Caco-2 (cell line): ENCODE data around the gene COX15. TPM values are rescaled to one million over a fixed set of nuclear protein-coding genes. Genes with fewer than 3 reads are reported as not detected.

Experiments
- Bru-seq: library from RNA; stranded (reverse); fragments of 400-500 nt; gene quantifications from one replicate; lab custom pipeline; 2021; lab: Mats Ljungman, UMichigan
- BruChase-seq, 2 experiments: library from RNA; stranded (reverse); fragments of 400-500 nt; gene quantifications; one replicate each; lab custom pipeline; 2021; lab: Mats Ljungman, UMichigan
- BruUV-seq: library from RNA; stranded (reverse); fragments of 400-500 nt; replicated peaks from 2 replicates; lab custom pipeline; 2021; lab: Mats Ljungman, UMichigan
- CTCF ChIA-PET: fragments of 300-600 bp; sonication (Branson Sonifier 250); formaldehyde crosslinking; loops from one replicate; lab custom pipeline; 2022; ENCODE audit warnings: antibody characterized with exemption; lab: Charles Lee
- POLR2A ChIA-PET: fragments of 300-600 bp; sonication (Branson Sonifier 250); formaldehyde crosslinking; loops from one replicate; lab custom pipeline; 2022; ENCODE audit warnings: antibody characterized with exemption; lab: Charles Lee
- DNase-seq, 2 experiments: peaks; one replicate each; pipeline versions ENCODE4 v3.0.0 to v3.0.0-alpha.2; 2020 to 2022
- H3K27me3 ChIP-seq: replicated peaks from 2 replicates; pipeline ENCODE4 v1.6.0; 2011; ENCODE audit warnings: low read length; ENCODE audit not compliant: control insufficient read depth, insufficient read depth
- H3K36me3 ChIP-seq: 2 replicates; pipeline ENCODE4 v1.5.1; 2011; ENCODE audit warnings: low read length; ENCODE audit not compliant: control insufficient read depth, insufficient read depth
- H3K4me1 ChIP-seq: fragments of 250-450 bp; sonication (Bioruptor Pico); 2 replicates; pipeline ENCODE4 v1.5.1; 2020; ENCODE audit warnings: mild to moderate bottlenecking
- H3K4me3 ChIP-seq: 2 replicates; pipeline ENCODE4 v1.5.1; 2011; ENCODE audit warnings: low read depth, mild to moderate bottlenecking, control low read depth, low read length
- H3K9me3 ChIP-seq: fragments of 250-450 bp; sonication (Bioruptor Pico); 2 replicates; pipeline ENCODE4 v1.5.1; 2020; ENCODE audit warnings: mild to moderate bottlenecking, moderate library complexity
- H3K27ac Mint-ChIP-seq: one replicate; pipeline ENCODE4 v1.8.0; 2022; ENCODE audit warnings: mixed read lengths; ENCODE audit not compliant: unreplicated experiment
- H3K27me3 Mint-ChIP-seq: one replicate; pipeline ENCODE4 v1.8.0; 2022; ENCODE audit warnings: mixed read lengths; ENCODE audit not compliant: insufficient read depth, unreplicated experiment
- H3K36me3 Mint-ChIP-seq: one replicate; pipeline ENCODE4 v1.8.0; 2022; ENCODE audit warnings: mild to moderate bottlenecking, mixed read lengths; ENCODE audit not compliant: insufficient read depth, unreplicated experiment
- H3K4me1 Mint-ChIP-seq: one replicate; pipeline ENCODE4 v1.8.0; 2022; ENCODE audit warnings: low read depth, mixed read lengths; ENCODE audit not compliant: unreplicated experiment
- H3K4me3 Mint-ChIP-seq: one replicate; pipeline ENCODE4 v1.8.0; 2022; ENCODE audit warnings: mild to moderate bottlenecking, moderate library complexity, mixed read lengths; ENCODE audit not compliant: unreplicated experiment
- H3K9me3 Mint-ChIP-seq: one replicate; pipeline ENCODE4 v1.8.0; 2022; ENCODE audit warnings: mixed read lengths; ENCODE audit not compliant: unreplicated experiment
- intact Hi-C: fragments of 100-400 bp; cut with micrococcal nuclease; formaldehyde crosslinking; loops from one replicate; pipeline ENCODE4 v1.10.0; 2022; ENCODE audit not compliant: unreplicated experiment
- long read RNA-seq: library from polyadenylated mRNA; stranded (forward); transcript quantifications from one replicate; pipeline ENCODE4 v2.0.0, GENCODE V29; 2022
- total RNA-seq: library from RNA; stranded (reverse); gene quantifications from 2 replicates; pipeline ENCODE4 v1.2.3, GENCODE V29; 2022
- TF ChIP-seq, protein P1 (sequence below), 2 experiments: fragments of 200-600 bp in 1 of 2; IDR thresholded peaks; 1 replicate in 1 of 2; 2 replicates in 1 of 2; pipeline versions ENCODE4 v1.5.1 to v1.8.0; 2011 to 2022; ENCODE audit warnings: antibody characterized with exemption in 1 of 2, control low read depth in 1 of 2, inconsistent platforms in 1 of 2, low read depth in 1 of 2, low read length in 1 of 2, mild to moderate bottlenecking in 1 of 2, moderate library complexity in 1 of 2; ENCODE audit not compliant: insufficient read depth in 1 of 2, severe bottlenecking in 1 of 2, unreplicated experiment in 1 of 2

The COX15 gene
- 47.6 and 50.2 TPM in 2 replicates for total RNA-seq
- percentile 83 among the genes with signal in this experiment for Bru-seq, nascent RNA
- BruChase-seq, experiment 1, labeled RNA remaining after a 2-hour chase, result percentile 96 among the genes with signal in this experiment
- percentile 98 among the genes with signal in this experiment for BruChase-seq, experiment 2, labeled RNA remaining after a 6-hour chase
- long read RNA-seq, transcript COX15-201 (9 exons, 2,356 nt), result major isoform, 54 of 82 reads
- long read RNA-seq, partial matches to known transcripts, result 5 of 82 reads
- long read RNA-seq, other reads (novel, unspliced or antisense), result 20 of 82 reads

DNA sequence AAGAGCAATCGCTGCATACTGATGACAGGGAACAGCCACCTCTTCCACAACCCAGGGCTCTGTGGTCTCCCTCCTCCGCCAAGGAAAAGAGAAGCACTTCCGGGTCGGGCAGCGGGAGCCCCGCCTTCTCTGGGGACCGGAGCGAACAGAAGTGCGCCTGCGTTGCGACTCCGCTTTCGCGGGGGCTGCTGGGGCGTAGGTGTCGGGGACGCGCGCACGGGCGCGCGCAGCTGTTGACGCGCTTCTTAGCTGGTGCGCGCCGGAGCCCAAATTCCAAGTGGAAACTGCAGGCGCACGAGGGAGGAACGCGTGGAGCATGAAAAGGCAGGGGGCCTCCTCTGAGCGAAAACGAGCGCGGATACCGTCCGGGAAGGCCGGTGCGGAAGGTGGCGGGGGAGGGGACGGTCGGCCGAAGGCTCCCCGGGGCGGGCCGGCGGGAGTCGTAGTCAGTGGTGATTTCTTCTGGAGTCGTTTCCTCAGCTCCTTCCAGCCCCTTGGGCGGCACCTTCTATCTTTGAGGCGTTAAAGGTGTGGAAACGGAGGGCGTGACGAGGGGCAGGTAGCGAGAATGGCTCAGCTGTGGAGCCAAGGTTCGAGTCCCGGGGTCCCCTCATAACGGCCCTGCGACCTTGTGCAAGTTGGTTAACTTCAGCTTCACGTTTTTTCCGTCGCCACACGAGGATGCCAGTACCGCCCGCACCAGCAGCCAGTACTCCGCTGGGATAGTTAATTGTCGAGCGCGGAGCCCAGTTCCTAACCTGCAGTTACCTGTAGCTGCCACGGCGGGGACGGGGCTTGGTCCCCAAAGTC lies at the start of gene COX15, which contains the start of gene CUTC:
TSS of gene COX15 (minus strand) at position 95 of the 810 bp plus-strand sequence. CDS start at position 17, 78 bp downstream.
TSS of gene CUTC (plus strand) at position 202 of the 810 bp plus-strand sequence. CDS start at position 317, 115 bp downstream.
- TF ChIP-seq, protein P1, sequence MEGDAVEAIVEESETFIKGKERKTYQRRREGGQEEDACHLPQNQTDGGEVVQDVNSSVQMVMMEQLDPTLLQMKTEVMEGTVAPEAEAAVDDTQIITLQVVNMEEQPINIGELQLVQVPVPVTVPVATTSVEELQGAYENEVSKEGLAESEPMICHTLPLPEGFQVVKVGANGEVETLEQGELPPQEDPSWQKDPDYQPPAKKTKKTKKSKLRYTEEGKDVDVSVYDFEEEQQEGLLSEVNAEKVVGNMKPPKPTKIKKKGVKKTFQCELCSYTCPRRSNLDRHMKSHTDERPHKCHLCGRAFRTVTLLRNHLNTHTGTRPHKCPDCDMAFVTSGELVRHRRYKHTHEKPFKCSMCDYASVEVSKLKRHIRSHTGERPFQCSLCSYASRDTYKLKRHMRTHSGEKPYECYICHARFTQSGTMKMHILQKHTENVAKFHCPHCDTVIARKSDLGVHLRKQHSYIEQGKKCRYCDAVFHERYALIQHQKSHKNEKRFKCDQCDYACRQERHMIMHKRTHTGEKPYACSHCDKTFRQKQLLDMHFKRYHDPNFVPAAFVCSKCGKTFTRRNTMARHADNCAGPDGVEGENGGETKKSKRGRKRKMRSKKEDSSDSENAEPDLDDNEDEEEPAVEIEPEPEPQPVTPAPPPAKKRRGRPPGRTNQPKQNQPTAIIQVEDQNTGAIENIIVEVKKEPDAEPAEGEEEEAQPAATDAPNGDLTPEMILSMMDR (IDR thresholded peaks at IDR 0.05; ENCODE audit: insufficient read depth in 1 of 2, low read depth in 1 of 2, low read length in 1 of 2, severe bottlenecking in 1 of 2, unreplicated experiment in 1 of 2), result peak; percentile 61 to 69
- H3K4me1 ChIP-seq, result no peaks in the 10 kb centered on the region; the same call in 1 of the 2 replicates
- H3K4me3 ChIP-seq, result peak within 1 kb of the TSS; percentile 98
- no peaks in the 10 kb centered on the region for H3K36me3 ChIP-seq
- peaks cover 59% of the 10 kb centered on the region for H3K36me3 Mint-ChIP-seq
- H3K4me1 Mint-ChIP-seq, result peaks cover 13% of the 10 kb centered on the region
- H3K9me3 Mint-ChIP-seq, result no peaks in the 10 kb centered on the region
- TSS peak; percentile 74 for BruUV-seq
- H3K9me3 ChIP-seq, result no peaks in the 10 kb centered on the region
- H3K27me3 ChIP-seq, result no peaks in the 10 kb centered on the region
- POLR2A ChIA-PET, result interaction anchor here (0.5 to 2.0 kb wide), 24 partner anchors 10 to 1856 kb away, joined by 3 to 27 read pairs (median 6); partner anchors contain the start of genes ABCC2, DPCD, ENTPD7 and GOT1
- H3K27me3 Mint-ChIP-seq, result no peaks in the 10 kb centered on the region
- H3K4me3 Mint-ChIP-seq, result peak within 1 kb of the TSS; percentile 96
- CTCF ChIA-PET, result interaction anchor here (0.6 to 2.0 kb wide), 13 partner anchors 16 to 313 kb away, joined by 3 to 9 read pairs (median 5); partner anchors contain the start of genes ABCC2, ENTPD7 and SLC25A28
- intact Hi-C loops, result loop anchor here (1.0 kb wide), 2 partner anchors 50 to 112 kb away; partner anchors contain the start of genes ABCC2 and SLC25A28
- H3K27ac Mint-ChIP-seq, result peak within 1 kb of the TSS; percentile 97
- peak; percentile 97 to 98 for DNase-seq

DNA sequence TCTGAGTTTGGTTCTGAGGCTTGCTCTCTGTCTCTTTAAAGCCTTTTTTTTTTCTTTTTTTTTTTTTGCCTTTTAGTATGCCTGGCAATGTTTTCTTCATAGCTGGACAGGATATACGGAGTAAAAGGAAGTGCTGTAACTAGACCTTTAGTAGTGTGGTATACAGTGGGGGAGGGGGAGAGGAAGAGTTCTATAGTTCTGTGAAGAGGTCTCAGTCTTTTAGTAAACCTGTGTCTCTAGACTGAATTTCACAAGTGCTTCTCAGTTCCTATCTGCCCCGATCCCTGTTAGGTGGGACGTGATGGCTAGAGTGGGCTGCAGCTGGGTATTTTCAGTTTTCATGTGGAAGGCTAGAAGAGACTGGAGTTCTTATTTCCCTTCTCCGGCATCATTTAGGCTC lies 47.4 kb upstream of the COX15 start:
- peak in 1 of 2 experiments; percentile 42 for DNase-seq
- ChIA-PET CTCF (no interaction called here), POLR2A (interaction anchor here (0.6 kb wide), 1 partner anchor 1893 kb away, joined by 4 read pairs; no protein-coding TSS in a partner anchor)
- Mint-ChIP-seq H3K4me1 (peaks cover 74% of the 10 kb centered on the region), H3K4me3 (peak overlapping the region; percentile 77), H3K9me3 (no peaks in the 10 kb centered on the region), H3K27me3 (no peaks in the 10 kb centered on the region), H3K27ac (peak overlapping the region; percentile 95), H3K36me3 (peaks cover 11% of the 10 kb centered on the region)
- TSS peak; percentile 47 for BruUV-seq
- TF ChIP-seq, protein P1 (IDR thresholded peaks at IDR 0.05; ENCODE audit: insufficient read depth in 1 of 2, low read depth in 1 of 2, low read length in 1 of 2, severe bottlenecking in 1 of 2, unreplicated experiment in 1 of 2), result no peak
- Histone ChIP-seq H3K4me1 (peaks cover 61% of the 10 kb centered on the region), H3K9me3 (no peaks in the 10 kb centered on the region), H3K27me3 (no peaks in the 10 kb centered on the region), H3K36me3 (no peaks in the 10 kb centered on the region), H3K4me3 (peak overlapping the region; percentile 21)
- intact Hi-C loops, result no loop called here
